Measurements from ENCODE around the gene CYP17A1.
"Not testable (repeated sequence)": the region's sequence is repeated elsewhere in the genome, so short reads cannot be mapped to it uniquely, and the experiment has no call there.

CYP17A1 gene, protein sequence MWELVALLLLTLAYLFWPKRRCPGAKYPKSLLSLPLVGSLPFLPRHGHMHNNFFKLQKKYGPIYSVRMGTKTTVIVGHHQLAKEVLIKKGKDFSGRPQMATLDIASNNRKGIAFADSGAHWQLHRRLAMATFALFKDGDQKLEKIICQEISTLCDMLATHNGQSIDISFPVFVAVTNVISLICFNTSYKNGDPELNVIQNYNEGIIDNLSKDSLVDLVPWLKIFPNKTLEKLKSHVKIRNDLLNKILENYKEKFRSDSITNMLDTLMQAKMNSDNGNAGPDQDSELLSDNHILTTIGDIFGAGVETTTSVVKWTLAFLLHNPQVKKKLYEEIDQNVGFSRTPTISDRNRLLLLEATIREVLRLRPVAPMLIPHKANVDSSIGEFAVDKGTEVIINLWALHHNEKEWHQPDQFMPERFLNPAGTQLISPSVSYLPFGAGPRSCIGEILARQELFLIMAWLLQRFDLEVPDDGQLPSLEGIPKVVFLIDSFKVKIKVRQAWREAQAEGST

DNA sequence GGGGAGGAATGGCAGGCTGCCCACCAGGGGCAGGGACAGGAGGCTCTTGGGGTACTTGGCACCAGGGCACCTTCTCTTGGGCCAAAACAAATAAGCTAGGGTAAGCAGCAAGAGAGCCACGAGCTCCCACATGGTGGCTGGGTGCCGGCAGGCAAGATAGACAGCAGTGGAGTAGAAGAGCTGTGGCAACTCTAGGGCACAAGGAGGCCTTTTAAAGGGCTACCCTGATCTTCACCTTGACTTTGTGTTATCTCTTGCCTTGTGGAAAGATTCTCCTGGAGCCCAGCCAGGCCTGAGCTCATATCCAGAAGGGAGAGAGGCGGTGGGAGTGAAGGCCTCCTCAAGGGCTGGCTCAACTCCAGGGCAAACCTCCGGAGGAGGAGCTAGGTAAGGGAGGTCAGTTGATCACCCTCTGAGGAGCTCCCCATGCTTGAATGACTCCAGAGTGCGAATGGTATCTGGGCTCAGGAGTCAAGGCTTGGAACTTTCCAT is at the start of gene CYP17A1:
CYP17A1 (minus strand) TSS at position 184 of the 492 bp plus-strand sequence; CDS start at position 132, 52 bp downstream.
- no peak for DNase-seq

DNA sequence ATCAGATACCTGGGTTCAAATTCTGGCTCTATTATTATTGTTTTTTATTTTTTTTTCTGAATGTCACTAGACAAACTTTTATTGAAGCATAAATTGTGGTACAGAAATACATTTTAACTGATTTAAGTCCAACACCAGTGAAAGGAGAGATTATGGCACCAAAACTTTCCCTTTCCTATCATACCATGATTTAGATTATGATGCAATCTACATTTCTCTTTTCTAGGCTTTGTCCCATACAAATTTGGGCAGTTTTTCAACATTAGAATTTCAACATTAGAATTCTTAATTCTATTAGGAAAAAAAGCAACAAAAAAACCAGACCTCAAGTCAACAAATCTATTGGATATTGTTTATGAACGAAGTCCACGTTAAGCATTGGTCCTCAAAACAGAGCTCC is 43.0 kb upstream of the CYP17A1 start:
- DNase-seq = no peak

DNA sequence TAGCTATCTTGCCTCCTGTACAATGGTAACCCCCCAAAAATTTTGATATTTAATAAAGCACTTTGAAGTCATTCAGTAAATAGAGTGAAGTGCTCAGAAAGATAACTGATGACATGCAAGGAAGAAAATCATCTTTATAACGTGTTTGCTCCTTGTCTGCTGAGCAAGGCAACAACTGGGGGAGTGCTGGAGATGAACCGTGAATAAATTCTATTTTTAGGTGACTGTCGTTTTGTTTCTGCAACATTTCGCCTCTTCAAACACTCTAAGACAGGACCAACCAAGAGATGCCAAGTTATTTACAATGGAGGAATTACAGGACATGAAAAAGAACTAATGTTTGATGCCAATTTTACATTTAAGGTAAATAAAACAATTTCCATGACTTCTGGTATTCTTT is 41.4 kb upstream of the CYP17A1 start:
- no peak for DNase-seq

GRCh38 chr10:102876747-102877153 is 39.5 kb upstream of the CYP17A1 start:
- DNase-seq = no peak

DNA sequence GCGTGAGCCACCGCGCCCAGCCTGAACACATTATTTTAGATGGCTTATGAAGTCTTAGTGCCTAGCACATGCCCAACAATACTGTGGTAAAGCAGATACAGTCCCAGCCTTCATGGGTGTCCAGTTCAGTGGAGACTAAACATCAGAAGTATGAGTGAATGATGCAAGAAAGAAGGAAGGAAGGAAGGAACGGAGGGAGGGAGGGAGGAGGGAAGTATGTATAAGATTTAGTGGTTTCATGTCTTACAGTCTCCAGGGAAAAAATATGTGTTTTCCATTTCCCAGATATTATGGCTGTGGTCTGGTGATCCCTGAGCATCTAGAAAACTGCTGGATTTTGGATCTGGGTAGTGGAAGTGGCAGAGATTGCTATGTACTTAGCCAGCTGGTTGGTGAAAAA is 35.0 kb upstream of the CYP17A1 start:
- DNase-seq = no peak

- DNase-seq = no peak
Observed at GRCh38 chr10:102870221-102870620, 33.0 kb upstream of the CYP17A1 start.

- no peak for DNase-seq
Observed at GRCh38 chr10:102869258-102870198, 32.3 kb upstream of the CYP17A1 start, which contains the start of gene AS3MT. TSS of gene AS3MT (plus strand) at chr10:102869470. CDS start at chr10:102869593, 123 bp downstream.

- no peak for DNase-seq
Observed at GRCh38 chr10:102868911-102869257, 31.7 kb upstream of the CYP17A1 start.

GRCh38 chr10:102865620-102866019 is 28.4 kb upstream of the CYP17A1 start:
- no peak for DNase-seq

GRCh38 chr10:102863660-102864059 is 26.4 kb upstream of the CYP17A1 start:
- no peak for DNase-seq

GRCh38 chr10:102859911-102860310 is 22.7 kb upstream of the CYP17A1 start:
- no peak for DNase-seq

- DNase-seq = no peak
Observed at GRCh38 chr10:102856758-102857424, 19.7 kb upstream of the CYP17A1 start.

DNA sequence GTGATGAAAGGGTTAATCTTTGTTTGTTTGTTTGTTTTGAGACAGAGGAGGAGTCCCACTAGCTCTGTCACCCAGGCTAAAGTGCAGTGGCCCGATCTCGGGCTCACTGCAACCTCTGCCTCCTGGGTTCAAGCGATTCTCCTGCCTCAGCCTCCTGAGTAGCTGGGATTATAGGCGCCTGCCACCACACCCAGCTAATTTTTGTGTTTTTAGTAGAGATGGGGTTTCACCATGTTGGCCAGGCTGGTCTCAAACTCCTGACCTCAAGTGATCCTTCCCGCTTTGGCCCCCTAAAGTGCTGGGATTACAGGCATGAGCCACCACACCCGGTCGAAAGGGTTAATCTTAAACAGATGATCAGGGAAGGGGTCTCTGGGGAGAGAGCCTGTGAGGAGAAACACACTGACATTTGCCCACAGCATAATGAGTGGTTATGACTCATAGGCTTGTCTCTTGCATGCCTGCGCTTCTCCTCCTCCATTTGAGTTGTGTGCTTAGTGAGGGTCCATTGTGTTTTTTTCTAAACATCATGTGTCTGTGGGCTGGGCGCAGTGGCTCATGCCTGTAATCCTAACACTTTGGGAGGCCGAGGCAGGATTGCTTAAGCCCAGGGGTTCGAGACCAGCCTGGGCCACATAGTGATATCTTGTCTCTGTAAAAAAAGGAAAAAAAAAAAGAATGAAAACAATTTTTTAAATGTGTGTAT is 18.7 kb upstream of the CYP17A1 start:
- DNase-seq = not testable (repeated sequence)

- DNase-seq = not testable (repeated sequence)
Observed at GRCh38 chr10:102853237-102853636, 16.0 kb upstream of the CYP17A1 start.

- no peak for DNase-seq
Observed at GRCh38 chr10:102850025-102850518, 12.9 kb upstream of the CYP17A1 start.

GRCh38 chr10:102845352-102845902 is 8.2 kb upstream of the CYP17A1 start:
- no peak for DNase-seq

- not testable (repeated sequence) for DNase-seq
Observed at GRCh38 chr10:102844190-102844776, 7.1 kb upstream of the CYP17A1 start.

DNA sequence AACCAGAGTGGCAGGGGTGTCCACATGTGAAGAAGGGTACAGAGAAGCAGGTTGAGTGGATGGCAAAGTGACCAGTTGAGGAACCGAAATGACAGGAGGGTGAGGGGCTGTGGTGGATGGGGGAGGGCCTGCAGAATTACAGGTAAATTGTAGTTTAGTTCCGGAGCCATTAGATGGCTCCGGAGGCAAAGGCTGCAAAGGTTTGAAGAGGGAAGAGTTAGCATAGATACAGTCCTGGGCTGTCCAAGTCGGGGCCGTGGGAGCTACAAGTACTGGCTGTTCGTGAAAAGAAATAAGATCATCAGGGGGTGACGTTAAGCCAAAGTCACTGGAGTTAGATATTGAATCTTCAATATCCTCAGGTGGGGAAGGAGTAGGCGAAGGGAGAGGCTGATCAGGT is 5.9 kb upstream of the CYP17A1 start:
- DNase-seq = not testable (repeated sequence)

- DNase-seq = no peak
Observed at GRCh38 chr10:102841827-102842345, 4.7 kb upstream of the CYP17A1 start.

DNA sequence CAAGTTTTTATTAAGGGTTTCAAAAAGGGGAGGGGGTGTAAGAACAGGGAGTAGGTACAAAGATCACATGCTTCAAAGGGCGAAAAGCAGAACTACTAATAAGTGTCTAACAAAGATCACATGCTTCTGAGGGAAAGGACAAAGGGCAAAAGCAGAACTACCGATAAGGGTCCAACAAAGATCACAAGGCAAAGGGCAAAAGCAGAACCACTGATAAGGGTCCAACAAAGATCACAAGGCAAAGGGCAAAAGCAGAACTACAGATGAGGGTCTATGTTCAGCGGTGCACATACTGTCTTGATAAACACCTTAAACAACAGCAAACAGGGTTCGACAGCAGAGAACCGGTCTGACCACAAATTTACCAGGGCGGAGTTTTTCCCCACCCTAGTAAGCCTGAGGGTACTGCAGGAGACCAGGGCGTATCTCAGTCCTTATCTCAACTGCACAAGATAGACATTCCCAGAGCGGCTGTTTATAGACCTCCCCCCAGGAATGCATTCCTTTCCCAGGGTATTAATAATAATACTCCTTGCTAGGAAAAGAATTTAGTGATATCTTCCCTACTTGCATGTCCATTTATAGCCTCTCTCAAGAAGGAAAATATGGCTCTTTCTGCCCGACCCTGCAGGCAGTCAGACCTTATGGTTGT is 1.2 kb upstream of the CYP17A1 start:
- DNase-seq = not testable (repeated sequence)
